Stomach (tissue), 4 donors: ENCODE results near the gene DEPDC5.

Source experiments
- EP300 ChIP-seq: sonication (generic); formaldehyde crosslinking; IDR thresholded peaks from one replicate; pipeline ENCODE4 v1.6.1; 2017; ENCODE audit warnings: antibody characterized with exemption
- POLR2A ChIP-seq, 4 donors: fragments of 450-650 bp; IDR thresholded peaks; one replicate each; pipeline ENCODE4 v1.6.1; 2016; ENCODE audit warnings: antibody characterized with exemption in 4 of 4, control low read depth in 2 of 4, mild to moderate bottlenecking in 1 of 4, moderate library complexity in 1 of 4
- TF ChIP-seq, protein P1 (sequence below), 7 experiments: fragments of 450-650 bp in 4 of 7; fragments of 200-600 bp in 3 of 7; sonication (generic) in 3 of 7; IDR thresholded peaks; one replicate each; pipeline ENCODE4 v1.5.1; 2016 to 2019; ENCODE audit warnings: antibody characterized with exemption in 7 of 7, control low read depth in 2 of 7, mild to moderate bottlenecking in 1 of 7

- no peak for TF ChIP-seq POLR2A (IDR thresholded peaks at IDR 0.05)
- TF ChIP-seq, protein P1, sequence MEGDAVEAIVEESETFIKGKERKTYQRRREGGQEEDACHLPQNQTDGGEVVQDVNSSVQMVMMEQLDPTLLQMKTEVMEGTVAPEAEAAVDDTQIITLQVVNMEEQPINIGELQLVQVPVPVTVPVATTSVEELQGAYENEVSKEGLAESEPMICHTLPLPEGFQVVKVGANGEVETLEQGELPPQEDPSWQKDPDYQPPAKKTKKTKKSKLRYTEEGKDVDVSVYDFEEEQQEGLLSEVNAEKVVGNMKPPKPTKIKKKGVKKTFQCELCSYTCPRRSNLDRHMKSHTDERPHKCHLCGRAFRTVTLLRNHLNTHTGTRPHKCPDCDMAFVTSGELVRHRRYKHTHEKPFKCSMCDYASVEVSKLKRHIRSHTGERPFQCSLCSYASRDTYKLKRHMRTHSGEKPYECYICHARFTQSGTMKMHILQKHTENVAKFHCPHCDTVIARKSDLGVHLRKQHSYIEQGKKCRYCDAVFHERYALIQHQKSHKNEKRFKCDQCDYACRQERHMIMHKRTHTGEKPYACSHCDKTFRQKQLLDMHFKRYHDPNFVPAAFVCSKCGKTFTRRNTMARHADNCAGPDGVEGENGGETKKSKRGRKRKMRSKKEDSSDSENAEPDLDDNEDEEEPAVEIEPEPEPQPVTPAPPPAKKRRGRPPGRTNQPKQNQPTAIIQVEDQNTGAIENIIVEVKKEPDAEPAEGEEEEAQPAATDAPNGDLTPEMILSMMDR (IDR thresholded peaks at IDR 0.05): no peak
- no peak for TF ChIP-seq EP300
These were observed 202.5 kb downstream of the DEPDC5 start for GRCh38 chr22:31956360-31956759.
